GM21619 (cell line): ENCODE results near the gene SETDB1.

Source experiments
- ATAC-seq: cut with Tn5 transposase; IDR thresholded peaks from one replicate; pipeline ENCODE4 v1.9.1; 2021; ENCODE audit not compliant: unreplicated experiment

SETDB1 gene

DNA sequence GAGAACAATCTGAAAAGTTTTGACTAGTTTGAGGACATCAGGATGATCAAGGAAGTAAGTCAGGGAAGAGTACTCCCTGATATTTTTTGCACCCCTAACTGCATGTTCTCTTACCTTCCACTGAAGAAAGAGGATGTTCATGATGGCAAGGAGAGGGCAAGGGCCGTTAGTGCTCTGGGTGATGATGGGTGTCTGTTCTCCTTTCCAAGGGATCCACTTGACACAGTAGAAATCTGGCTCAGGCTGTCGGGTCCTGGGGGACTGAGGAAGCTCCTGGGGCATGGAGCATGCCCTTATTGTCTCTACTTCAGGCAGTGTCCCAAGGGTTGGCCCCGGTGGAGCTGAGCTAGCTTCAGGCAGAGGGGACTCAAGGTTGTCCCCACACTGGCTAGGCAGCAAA, 75.9 kb downstream of the SETDB1 start:
- ATAC-seq = no peak

DNA sequence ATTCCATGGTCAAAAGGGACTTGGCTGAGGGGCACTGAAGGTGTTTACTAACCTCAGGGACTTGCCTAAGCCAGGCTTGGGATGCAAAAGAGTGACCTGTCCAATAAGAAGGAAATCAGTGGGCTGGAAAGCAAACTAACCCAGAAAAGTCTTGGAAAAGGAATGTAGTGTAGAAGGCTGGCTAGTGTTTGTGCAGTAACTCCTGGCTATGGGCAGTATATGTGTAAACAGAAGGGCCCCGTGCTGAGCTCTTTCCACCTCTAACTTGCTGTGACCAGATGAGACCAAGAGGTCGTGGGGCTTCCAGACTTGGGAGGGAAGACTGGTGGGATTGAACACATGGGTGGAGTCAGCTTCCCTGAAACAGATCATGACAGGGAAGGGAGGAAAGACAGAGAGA, 76.4 kb downstream of the SETDB1 start:
- ATAC-seq = no peak

GRCh38 chr1:151003180-151003579, 77.0 kb downstream of the SETDB1 start:
- ATAC-seq = no peak

GRCh38 chr1:151005729-151006319, 79.7 kb downstream of the SETDB1 start:
- no peak for ATAC-seq

GRCh38 chr1:151006327-151007052, 80.3 kb downstream of the SETDB1 start, which contains the start of gene MINDY1:
Gene MINDY1, minus strand, starts transcription at chr1:151006902. Its CDS starts 4,285 bp downstream, at chr1:151002617.
- no peak for ATAC-seq

GRCh38 chr1:151007853-151008243, 81.7 kb downstream of the SETDB1 start:
- ATAC-seq = no peak

- ATAC-seq = peak; percentile 61
These were observed 82.4 kb downstream of the SETDB1 start, which contains the start of gene PRUNE1 for GRCh38 chr1:151008244-151009205. Gene PRUNE1, plus strand, starts transcription at chr1:151008449. Its CDS starts 184 bp downstream, at chr1:151008633.

DNA sequence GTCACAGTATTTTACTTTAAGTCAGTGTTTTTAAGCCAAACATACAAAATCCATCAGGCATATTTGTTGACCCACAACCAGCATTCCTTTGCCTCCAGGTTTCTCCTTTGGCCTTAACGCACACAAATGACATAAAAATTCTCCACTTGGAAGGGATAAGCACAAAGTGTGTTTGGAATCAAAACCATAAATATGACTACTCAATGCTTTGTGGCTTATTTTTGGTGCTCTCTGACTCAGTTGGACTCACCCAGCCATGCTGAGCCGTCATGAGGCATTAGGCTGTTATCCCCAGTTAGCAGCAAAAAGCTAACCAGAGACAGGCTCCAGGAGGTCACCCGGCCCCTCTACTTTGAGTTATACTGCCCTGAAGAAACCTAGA, 83.0 kb downstream of the SETDB1 start:
- ATAC-seq = no peak

DNA sequence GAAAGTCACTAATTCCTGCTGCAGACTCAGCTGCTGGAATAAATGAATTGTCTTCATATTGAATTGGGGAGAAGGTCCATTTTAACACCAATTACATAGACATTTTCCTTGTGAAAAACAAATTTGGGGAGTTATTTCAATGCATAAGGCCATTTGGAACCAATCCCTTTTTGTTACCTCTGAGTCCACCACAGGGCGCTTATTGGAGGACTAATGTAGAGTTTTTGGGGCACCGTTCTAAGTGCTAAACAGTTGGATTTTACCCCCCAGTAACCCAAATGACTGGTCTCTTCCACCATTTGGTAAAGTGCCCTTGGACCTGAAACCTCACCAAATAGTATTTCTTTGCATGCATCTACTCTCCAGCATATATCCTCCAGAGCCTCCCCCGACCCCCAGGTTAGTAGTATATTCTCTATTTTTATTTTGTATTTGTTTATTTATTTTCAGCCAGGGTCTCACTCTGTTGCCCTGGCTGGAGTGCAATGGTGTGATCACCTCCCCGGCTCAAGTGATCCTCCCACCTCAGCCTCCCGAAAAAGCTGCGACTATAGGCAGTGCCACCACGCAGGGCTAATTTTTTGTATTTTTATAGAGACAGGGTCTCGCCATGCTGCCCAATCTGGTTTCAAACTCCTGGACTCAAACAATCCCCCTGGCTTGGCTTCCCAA, 83.6 kb downstream of the SETDB1 start:
- ATAC-seq = no peak

GRCh38 chr1:151010346-151010726, 84.2 kb downstream of the SETDB1 start:
- ATAC-seq = no peak

DNA sequence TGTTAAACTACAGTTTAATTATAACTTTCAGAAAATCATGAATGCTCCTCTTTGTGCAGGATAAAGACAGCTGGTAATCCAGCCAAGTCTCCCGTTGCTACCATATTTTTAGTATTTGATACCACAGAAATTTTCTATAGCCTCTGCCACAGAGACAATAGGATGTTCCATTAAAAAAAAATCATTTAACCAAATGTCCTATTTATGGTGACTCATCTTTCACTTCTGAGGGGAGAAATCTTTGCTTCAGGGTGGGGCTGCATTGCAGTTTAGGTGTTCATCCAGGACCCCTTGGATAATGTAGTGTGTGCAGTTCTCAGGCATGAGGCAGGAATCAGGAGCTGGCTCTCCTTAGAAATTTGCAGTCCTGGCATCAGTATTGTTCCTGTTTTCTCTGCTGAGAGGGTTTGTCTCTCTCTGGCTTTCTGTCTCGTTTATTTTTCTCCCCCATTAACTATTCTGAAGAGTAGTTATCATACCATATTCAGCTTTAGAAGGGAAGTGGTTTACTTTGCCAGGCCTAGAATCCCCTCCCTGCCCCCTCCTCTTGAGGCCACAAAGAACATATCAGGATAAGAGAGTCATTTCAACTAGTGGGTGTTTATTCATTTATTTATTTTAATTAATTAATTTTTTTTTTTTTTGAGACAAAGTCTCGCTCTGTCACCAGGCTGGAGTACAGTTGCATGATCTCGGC, 85.1 kb downstream of the SETDB1 start:
- ATAC-seq = no peak

DNA sequence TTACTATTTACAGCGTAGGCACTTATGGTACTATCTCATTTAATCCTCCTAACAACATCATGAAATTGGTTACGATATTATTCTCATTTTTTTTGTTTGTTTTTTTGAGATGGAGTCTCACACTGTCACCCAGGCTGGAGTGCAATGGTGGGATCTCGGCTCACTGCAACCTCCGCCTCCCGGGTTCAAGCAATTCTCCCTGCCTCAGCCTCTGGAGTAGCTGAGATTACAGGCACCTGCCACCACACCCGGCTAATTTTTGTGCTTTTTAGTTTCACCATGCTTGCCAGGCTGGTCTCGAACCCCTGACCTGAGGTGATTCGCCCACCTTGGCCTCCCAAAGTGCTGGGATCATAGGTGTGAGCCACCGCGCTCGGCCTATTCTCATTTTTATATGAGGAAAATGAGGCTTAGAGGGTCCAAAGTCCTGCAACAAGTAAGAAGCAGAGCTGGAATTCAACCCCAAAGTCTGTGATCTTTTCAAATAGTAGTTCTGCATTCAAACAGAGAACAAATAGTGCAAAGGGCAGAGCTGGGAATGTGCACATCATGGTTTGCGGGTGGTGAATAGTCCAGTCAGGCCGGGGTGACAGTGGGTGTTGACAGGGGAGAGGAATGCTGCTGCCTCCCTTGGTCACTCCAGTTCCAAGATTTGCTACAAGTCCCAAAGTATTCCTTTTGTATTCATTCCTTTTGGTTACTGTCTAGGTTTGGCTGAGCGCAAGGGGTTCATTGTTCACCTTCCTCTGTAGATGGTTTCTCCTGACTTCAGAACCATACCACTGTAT, 86.7 kb downstream of the SETDB1 start:
- ATAC-seq = no peak

GRCh38 chr1:151013518-151013917, 87.4 kb downstream of the SETDB1 start:
- ATAC-seq = no peak
